SHP77 treated with DMSO at 0.1 percent for 48 hours (cell line): Measurements from ENCODE around the gene HAPSTR1.

Experiments used
- DNase-seq: peaks from one replicate; lab custom pipeline; 2025; lab: John Stamatoyannopoulos, UW

The HAPSTR1 gene

DNA sequence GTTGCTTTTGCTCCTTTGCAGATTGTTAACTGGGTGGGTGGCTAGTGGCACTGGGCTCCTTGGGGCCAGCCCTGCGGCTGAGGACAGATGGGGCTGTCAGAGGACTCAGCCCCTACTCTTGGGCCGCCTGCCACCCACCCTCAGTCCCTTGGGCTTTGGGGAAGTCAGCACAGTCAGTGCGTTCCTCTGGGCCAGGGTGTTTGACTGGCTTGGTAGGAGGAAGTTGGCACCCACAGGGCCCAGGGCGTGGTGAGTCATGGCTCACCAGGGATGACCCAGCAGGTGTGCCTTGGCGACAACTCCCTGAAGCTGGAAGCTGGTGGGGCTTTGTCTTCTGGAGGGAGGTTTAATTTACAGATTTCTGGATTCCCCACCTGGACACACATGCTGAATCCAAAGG lies 32.4 kb downstream of the HAPSTR1 start:
- DNase-seq, result no peak

DNA sequence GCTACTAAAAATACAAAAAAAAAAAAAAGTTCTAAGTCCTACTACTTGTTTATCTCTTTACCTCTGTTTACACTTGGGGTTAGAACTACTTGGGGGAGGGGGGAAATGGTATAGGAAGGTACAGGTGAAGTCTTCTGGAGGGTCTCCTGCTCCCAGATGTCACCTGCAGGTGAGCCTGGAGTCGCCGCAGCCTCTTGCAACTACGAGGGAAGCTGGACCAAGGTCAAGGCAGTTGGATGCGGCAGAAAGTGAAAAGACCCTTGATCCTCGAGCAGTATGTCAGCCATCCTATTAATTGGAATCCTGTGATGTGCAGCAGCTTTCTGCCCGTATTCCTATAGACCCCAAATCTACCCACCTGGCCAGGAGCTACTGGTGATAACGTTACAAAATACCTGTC lies 33.0 kb downstream of the HAPSTR1 start:
- DNase-seq, result no peak

GRCh38 chr16:9124908-9125584 lies 33.6 kb downstream of the HAPSTR1 start:
- DNase-seq, result no peak

GRCh38 chr16:9125658-9126505 lies 34.4 kb downstream of the HAPSTR1 start:
- no peak for DNase-seq

- DNase-seq, result no peak
Observed at GRCh38 chr16:9126609-9127008, 35.2 kb downstream of the HAPSTR1 start.

GRCh38 chr16:9128346-9129342 lies 37.2 kb downstream of the HAPSTR1 start:
- DNase-seq, result no peak

GRCh38 chr16:9134306-9134705 lies 42.9 kb downstream of the HAPSTR1 start:
- no peak for DNase-seq

DNA sequence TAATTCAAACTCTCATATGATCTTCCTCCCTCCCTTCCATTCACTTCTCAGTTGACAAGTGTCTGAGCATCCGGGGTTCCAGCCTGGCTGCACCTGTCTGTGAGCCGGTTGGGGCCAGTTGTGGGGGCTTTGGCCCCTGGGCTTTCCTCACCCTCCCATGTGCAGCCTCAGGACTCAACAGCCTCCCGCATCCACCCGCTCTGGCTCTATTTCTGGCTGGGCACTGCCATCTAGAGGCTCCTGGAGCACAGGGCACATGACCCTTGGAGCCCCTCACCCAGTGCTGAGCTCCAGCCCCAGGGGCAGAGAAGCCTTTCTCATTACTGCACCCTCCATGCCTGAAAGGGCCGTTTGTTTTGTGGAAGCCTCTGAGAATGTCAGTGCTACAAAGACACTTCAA lies 43.3 kb downstream of the HAPSTR1 start:
- DNase-seq, result peak; percentile 20

- DNase-seq, result no peak
Observed at GRCh38 chr16:9135797-9136196, 44.4 kb downstream of the HAPSTR1 start.

DNA sequence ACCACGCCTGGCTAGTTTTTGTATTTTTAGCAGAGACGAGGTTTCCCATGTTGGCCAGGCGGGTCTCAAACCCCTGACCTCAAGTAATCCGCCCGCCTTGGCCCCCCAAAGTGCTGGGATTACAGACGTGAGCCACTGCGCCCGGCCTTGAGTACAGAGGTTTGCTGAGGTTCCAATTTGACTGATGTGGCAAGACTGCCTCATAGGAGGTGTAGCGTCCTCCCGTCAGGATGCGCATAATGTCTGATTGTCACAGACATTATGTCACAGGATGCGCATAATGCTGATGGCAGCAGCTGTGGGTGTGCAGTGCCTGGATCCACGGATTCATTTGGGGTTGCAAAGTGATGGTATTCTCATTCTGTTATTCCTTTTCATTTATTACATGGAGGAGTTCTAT lies 45.2 kb downstream of the HAPSTR1 start:
- no peak for DNase-seq

DNA sequence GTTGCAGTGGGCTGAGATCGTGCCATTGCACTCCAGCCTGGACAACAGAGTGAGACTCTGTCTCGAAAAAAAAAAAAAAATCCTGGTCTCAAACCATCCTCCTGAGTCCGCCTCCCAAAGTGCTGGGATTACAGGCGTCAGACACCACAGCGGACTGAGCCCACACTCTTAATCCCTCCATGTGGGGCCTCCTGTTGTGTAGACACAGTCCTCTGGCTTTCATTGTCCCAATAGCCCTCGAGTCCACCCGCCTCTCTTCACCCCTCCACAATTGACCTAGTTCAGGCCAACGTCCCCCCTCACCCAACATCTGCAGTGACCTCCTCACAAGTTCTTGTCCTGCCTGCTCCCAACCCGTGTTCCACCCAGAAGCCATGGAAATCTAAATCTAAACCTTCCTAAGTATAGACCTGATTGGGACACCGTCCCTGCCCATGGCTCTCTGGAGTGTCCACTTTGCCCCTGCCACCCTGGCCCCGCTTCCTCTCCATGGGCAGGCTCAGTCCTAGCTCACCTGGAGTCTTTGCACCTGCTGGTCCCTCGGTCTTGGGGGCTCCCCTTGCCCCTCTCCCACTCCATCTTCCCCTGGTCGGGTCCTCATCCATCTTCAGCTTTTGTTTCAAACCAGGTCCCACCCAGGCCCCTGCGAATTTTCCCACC lies 46.7 kb downstream of the HAPSTR1 start:
- no peak for DNase-seq

GRCh38 chr16:9138731-9139501 lies 47.5 kb downstream of the HAPSTR1 start:
- DNase-seq, result no peak

DNA sequence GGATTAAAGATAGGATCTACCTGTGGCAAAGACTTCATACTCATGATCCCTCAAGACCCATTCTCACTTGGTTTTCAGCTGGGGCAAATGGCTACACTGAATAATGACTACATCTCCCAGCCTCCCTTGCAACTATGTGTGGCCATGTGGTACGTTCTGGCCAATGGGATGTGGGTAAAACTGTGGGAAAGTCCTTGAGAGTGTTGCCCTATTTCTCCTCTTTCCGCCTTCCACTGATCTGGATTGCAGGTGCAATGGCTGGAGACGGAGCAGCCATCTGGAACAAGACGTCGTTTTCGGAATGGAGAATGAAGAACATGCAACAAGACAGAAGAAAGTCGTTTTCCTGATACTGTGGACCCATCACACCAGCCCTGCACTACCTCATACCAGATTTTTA lies 48.5 kb downstream of the HAPSTR1 start:
- no peak for DNase-seq
